HCT116 (cell line): ENCODE data around the gene CTIF. TPM values are rescaled to one million over a fixed set of nuclear protein-coding genes. Genes with fewer than 3 reads are reported as not detected.

Experiments used
- ATAC-seq: fragments of 200-7000 bp; cut with Tn5 transposase; 2 replicates; pipeline ENCODE4 v1.9.1; 2020; ENCODE audit warnings: mild to moderate bottlenecking, moderate library complexity
- BruUV-seq: library from RNA; stranded (reverse); fragments of 400-500 nt; replicated peaks from 2 replicates; lab custom pipeline; 2021; lab: Mats Ljungman, UMichigan
- CTCF ChIA-PET: fragments of 300-600 bp; sonication (Branson Sonifier 250); formaldehyde crosslinking; loops from one replicate; lab custom pipeline; 2021; ENCODE audit warnings: antibody characterized with exemption; lab: Charles Lee
- POLR2A ChIA-PET: fragments of 300-600, 350-600 bp; sonication (Branson Sonifier 250); formaldehyde crosslinking; loops from one replicate; lab custom pipeline; 2021; ENCODE audit warnings: antibody characterized with exemption; lab: Charles Lee
- RAD21 ChIA-PET, 2 experiments: fragments of 300-600 bp; sonication (Branson Sonifier 250); formaldehyde crosslinking; loops; one replicate each; lab custom pipeline; 2023; ENCODE audit warnings: low total read pairs in 2 of 2; ENCODE audit not compliant: uncharacterized antibody in 2 of 2, unreplicated experiment in 2 of 2, low non-redundant PET in 1 of 2; lab: Charles Lee
- DNase-seq: peaks from one replicate; pipeline ENCODE4 v3.0.0-alpha.2; 2010; ENCODE audit warnings: low read depth, low spot score
- H2AFZ ChIP-seq: fragments of 200-600 bp; shearing (Covaris generic), sonication (generic); 2 replicates; pipeline ENCODE4 v1.6.1; 2017; ENCODE audit warnings: low read depth, mixed run types, mixed read lengths, antibody characterized with exemption, low read length; ENCODE audit not compliant: poor library complexity, severe bottlenecking
- H3K27ac ChIP-seq: 2 replicates; pipeline ENCODE4 v1.5.1; 2012; ENCODE audit warnings: low read depth, low read length
- H3K27me3 ChIP-seq: fragments of 200-600 bp; sonication (generic); 2 replicates; pipeline ENCODE4 v1.6.1; 2016; ENCODE audit warnings: mixed run types, low read length, mixed read lengths; ENCODE audit not compliant: insufficient read depth
- H3K36me3 ChIP-seq, 2 experiments: fragments of 200-500 bp in 1 of 2; fragments of 200-600 bp in 1 of 2; sonication (Bioruptor generic) in 1 of 2; sonication (generic) in 1 of 2; 2 replicates each; pipeline versions ENCODE4 v1.5.1 to v1.6.1; 2014 to 2016; ENCODE audit warnings: low read length in 2 of 2, inconsistent platforms in 1 of 2, mixed read lengths in 1 of 2, mixed run types in 1 of 2; ENCODE audit not compliant: insufficient read depth in 2 of 2, control insufficient read depth in 1 of 2
- H3K4me1 ChIP-seq, 2 experiments: fragments of 200-600 bp in 1 of 2; sonication (generic) in 1 of 2; 2 replicates each; pipeline versions ENCODE4 v1.5.1 to v1.6.1; 2012 to 2017; ENCODE audit warnings: low read length in 2 of 2, inconsistent platforms in 1 of 2, mild to moderate bottlenecking in 1 of 2, mixed read lengths in 1 of 2, mixed run types in 1 of 2, moderate library complexity in 1 of 2; ENCODE audit not compliant: insufficient read depth in 2 of 2, control insufficient read depth in 1 of 2
- H3K4me2 ChIP-seq: fragments of 200-600 bp; sonication (generic); 2 replicates; pipeline ENCODE4 v1.6.1; 2017; ENCODE audit warnings: mixed run types, low read length, mixed read lengths
- H3K4me3 ChIP-seq, 2 experiments: fragments of 200-600 bp in 1 of 2; sonication (generic) in 1 of 2; replicated peaks in 1 of 2; 2 replicates each; pipeline ENCODE4 v1.5.1; 2011 to 2016; ENCODE audit warnings: low read length in 2 of 2, control low read depth in 1 of 2, low read depth in 1 of 2, mild to moderate bottlenecking in 1 of 2, mixed read lengths in 1 of 2, mixed run types in 1 of 2
- H3K79me2 ChIP-seq: fragments of 200-600 bp; sonication (generic); 2 replicates; pipeline ENCODE4 v1.6.1; 2017; ENCODE audit warnings: mild to moderate bottlenecking, mixed run types, low read length, moderate library complexity, mixed read lengths; ENCODE audit not compliant: insufficient read depth
- H3K9ac ChIP-seq: fragments of 200-600 bp; sonication (generic); 2 replicates; pipeline ENCODE4 v1.6.1; 2016; ENCODE audit warnings: low read length, mixed read lengths
- H3K9me2 ChIP-seq: fragments of 200-600 bp; sonication (generic), shearing (Covaris generic); 2 replicates; pipeline ENCODE4 v1.6.1; 2017; ENCODE audit warnings: mixed run types, mild to moderate bottlenecking, moderate library complexity; ENCODE audit not compliant: insufficient read depth
- H3K9me3 ChIP-seq, 2 experiments: fragments of 200-500 bp in 1 of 2; fragments of 200-600 bp in 1 of 2; sonication (Bioruptor generic) in 1 of 2; sonication (generic) in 1 of 2; 2 replicates each; pipeline ENCODE4 v1.6.1; 2014 to 2017; ENCODE audit warnings: low read length in 2 of 2, mixed read lengths in 2 of 2, inconsistent platforms in 1 of 2, low read depth in 1 of 2, mild to moderate bottlenecking in 1 of 2, mixed run types in 1 of 2, moderate library complexity in 1 of 2; ENCODE audit not compliant: control insufficient read depth in 1 of 2, insufficient read depth in 1 of 2
- H4K20me1 ChIP-seq: fragments of 200-600 bp; sonication (generic), shearing (Covaris generic); 2 replicates; pipeline ENCODE4 v1.6.1; 2017; ENCODE audit warnings: mixed run types, mild to moderate bottlenecking, moderate library complexity; ENCODE audit not compliant: insufficient read depth
- CBX3 ChIP-seq: IDR thresholded peaks from 2 replicates; pipeline ENCODE4 v1.6.1; 2012; ENCODE audit warnings: low read depth
- CEBPB ChIP-seq: IDR thresholded peaks from 2 replicates; pipeline ENCODE4 v1.6.1; 2012; ENCODE audit warnings: low read depth
- EZH2 ChIP-seq: fragments of 200-600 bp; sonication (generic); IDR thresholded peaks from 2 replicates; pipeline ENCODE4 v1.6.1; 2017; ENCODE audit warnings: antibody characterized with exemption, mixed run types
- JUND ChIP-seq: IDR thresholded peaks from 2 replicates; pipeline ENCODE4 v1.6.1; 2012
- MAX ChIP-seq: IDR thresholded peaks from 2 replicates; pipeline ENCODE4 v1.6.1; 2012
- POLR2AphosphoS5 ChIP-seq: IDR thresholded peaks from 2 replicates; pipeline ENCODE4 v1.6.1; 2011; ENCODE audit warnings: mild to moderate bottlenecking, low read depth, low read length, moderate library complexity
- SIN3A ChIP-seq: IDR thresholded peaks from 2 replicates; pipeline ENCODE4 v1.6.1; 2012; ENCODE audit warnings: low read depth
- SRF ChIP-seq: IDR thresholded peaks from 2 replicates; pipeline ENCODE4 v1.6.1; 2012; ENCODE audit warnings: low read depth
- TCF7L2 ChIP-seq: IDR thresholded peaks from 2 replicates; pipeline ENCODE4 v1.7.0; 2011; ENCODE audit warnings: borderline replicate concordance, inconsistent platforms; ENCODE audit not compliant: insufficient read depth, insufficient read length; ENCODE audit errors: extremely low read depth
- YY1 ChIP-seq: IDR thresholded peaks from 2 replicates; pipeline ENCODE4 v1.6.1; 2011; ENCODE audit warnings: low read length, low read depth, moderate library complexity, mild to moderate bottlenecking; ENCODE audit not compliant: insufficient replicate concordance; ENCODE audit errors: extremely low read depth
- ZBTB33 ChIP-seq: IDR thresholded peaks from 2 replicates; pipeline ENCODE4 v1.6.1; 2011; ENCODE audit warnings: mild to moderate bottlenecking, low read length, moderate library complexity; ENCODE audit not compliant: insufficient replicate concordance; ENCODE audit errors: extremely low read depth
- ZFX ChIP-seq: fragments of 450-650 bp; IDR thresholded peaks from 2 replicates; pipeline ENCODE4 v1.6.1; 2017
- ZNF274 ChIP-seq: fragments of 200-500 bp; sonication (Bioruptor generic); IDR thresholded peaks from 2 replicates; pipeline ENCODE4 v1.6.1; 2014; ENCODE audit warnings: mild to moderate bottlenecking, low read depth, low read length, inconsistent platforms
- intact Hi-C: fragments of 100-400 bp; cut with micrococcal nuclease; formaldehyde crosslinking; loops from 2 replicates; pipeline ENCODE4 v1.10.0; 2022
- total RNA-seq: library from RNA; stranded (reverse); gene quantifications from one replicate; pipeline ENCODE4 v1.2.1, GENCODE V29; 2021; ENCODE audit not compliant: unreplicated experiment
- TF ChIP-seq, protein P1 (sequence below): IDR thresholded peaks from 2 replicates; pipeline ENCODE4 v1.6.1; 2012; ENCODE audit warnings: low read depth

CTIF gene
- total RNA-seq, 1 experiment from 2014 or later, result 19.7 TPM

GRCh38 chr18:48521723-48522122 is 17.1 kb upstream of the CTIF start:
- Histone ChIP-seq H3K27me3 (peaks cover 7% of the 10 kb centered on the region; the same call in 1 of the 2 replicates), H2AFZ (no peak overlapping the region), H3K4me1 (no peaks in the 10 kb centered on the region), H3K36me3 (no peaks in the 10 kb centered on the region), H3K79me2 (no peaks in the 10 kb centered on the region), H3K4me2 (no peak overlapping the region), H3K4me3 (no peak overlapping the region), H3K9me2 (no peaks in the 10 kb centered on the region), H3K9me3 (no peaks in the 10 kb centered on the region), H3K27ac (no peak overlapping the region), H4K20me1 (no peaks in the 10 kb centered on the region), H3K9ac (no peak overlapping the region)
- ChIA-PET CTCF (no interaction called here), RAD21 (interaction anchor here in 1 of 2 experiments (0.6 kb wide), 1 partner anchor 88 kb away, joined by 8 read pairs; no protein-coding TSS in a partner anchor), POLR2A (no interaction called here)
- intact Hi-C loops, result no loop called here
- no peak for ATAC-seq
- TF ChIP-seq MAX, result no peak
- no peak for TF ChIP-seq ZNF274
- TF ChIP-seq TCF7L2, result no peak
- TF ChIP-seq, protein P1, sequence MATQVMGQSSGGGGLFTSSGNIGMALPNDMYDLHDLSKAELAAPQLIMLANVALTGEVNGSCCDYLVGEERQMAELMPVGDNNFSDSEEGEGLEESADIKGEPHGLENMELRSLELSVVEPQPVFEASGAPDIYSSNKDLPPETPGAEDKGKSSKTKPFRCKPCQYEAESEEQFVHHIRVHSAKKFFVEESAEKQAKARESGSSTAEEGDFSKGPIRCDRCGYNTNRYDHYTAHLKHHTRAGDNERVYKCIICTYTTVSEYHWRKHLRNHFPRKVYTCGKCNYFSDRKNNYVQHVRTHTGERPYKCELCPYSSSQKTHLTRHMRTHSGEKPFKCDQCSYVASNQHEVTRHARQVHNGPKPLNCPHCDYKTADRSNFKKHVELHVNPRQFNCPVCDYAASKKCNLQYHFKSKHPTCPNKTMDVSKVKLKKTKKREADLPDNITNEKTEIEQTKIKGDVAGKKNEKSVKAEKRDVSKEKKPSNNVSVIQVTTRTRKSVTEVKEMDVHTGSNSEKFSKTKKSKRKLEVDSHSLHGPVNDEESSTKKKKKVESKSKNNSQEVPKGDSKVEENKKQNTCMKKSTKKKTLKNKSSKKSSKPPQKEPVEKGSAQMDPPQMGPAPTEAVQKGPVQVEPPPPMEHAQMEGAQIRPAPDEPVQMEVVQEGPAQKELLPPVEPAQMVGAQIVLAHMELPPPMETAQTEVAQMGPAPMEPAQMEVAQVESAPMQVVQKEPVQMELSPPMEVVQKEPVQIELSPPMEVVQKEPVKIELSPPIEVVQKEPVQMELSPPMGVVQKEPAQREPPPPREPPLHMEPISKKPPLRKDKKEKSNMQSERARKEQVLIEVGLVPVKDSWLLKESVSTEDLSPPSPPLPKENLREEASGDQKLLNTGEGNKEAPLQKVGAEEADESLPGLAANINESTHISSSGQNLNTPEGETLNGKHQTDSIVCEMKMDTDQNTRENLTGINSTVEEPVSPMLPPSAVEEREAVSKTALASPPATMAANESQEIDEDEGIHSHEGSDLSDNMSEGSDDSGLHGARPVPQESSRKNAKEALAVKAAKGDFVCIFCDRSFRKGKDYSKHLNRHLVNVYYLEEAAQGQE, result no peak
- no peak for TF ChIP-seq YY1
- no peak for TF ChIP-seq SIN3A
- TF ChIP-seq CEBPB, result no peak
- TF ChIP-seq ZFX, result no peak
- no peak for TF ChIP-seq CBX3
- no peak for TF ChIP-seq ZBTB33
- no peak for TF ChIP-seq EZH2
- TF ChIP-seq SRF, result no peak
- TF ChIP-seq POLR2AphosphoS5, result no peak
- TF ChIP-seq JUND, result no peak
- no peak for DNase-seq
- BruUV-seq, result no TSS peak
